GM18870 (cell line): Measurements from ENCODE around the gene TMEM109.
"Not testable (repeated sequence)": the region's sequence is repeated elsewhere in the genome, so short reads cannot be mapped to it uniquely, and the experiment has no call there.

Source experiments
- ATAC-seq: cut with Tn5 transposase; IDR thresholded peaks from one replicate; pipeline ENCODE4 v1.9.1; 2021; ENCODE audit warnings: moderate library complexity; ENCODE audit not compliant: unreplicated experiment

TMEM109 gene

GRCh38 chr11:60909680-60910280, 4.2 kb upstream of the TMEM109 start:
- ATAC-seq, result not testable (repeated sequence)

GRCh38 chr11:60910281-60910687, 3.7 kb upstream of the TMEM109 start:
- peak; percentile 34 for ATAC-seq

GRCh38 chr11:60910711-60911380, 3.1 kb upstream of the TMEM109 start:
- ATAC-seq, result no peak

- ATAC-seq, result no peak
Observed at GRCh38 chr11:60912223-60912850, 1.6 kb upstream of the TMEM109 start.

- ATAC-seq, result no peak
Observed at GRCh38 chr11:60912851-60913528, 968 bp upstream of the TMEM109 start.

- no peak for ATAC-seq
Observed at GRCh38 chr11:60914633-60915247, 782 bp downstream of the TMEM109 start.

GRCh38 chr11:60915248-60915914, 1.4 kb downstream of the TMEM109 start:
- ATAC-seq, result peak; percentile 47

- no peak for ATAC-seq
Observed at GRCh38 chr11:60916669-60917206, 2.8 kb downstream of the TMEM109 start.

- ATAC-seq, result no peak
Observed at GRCh38 chr11:60917267-60917666, 3.3 kb downstream of the TMEM109 start.

- no peak for ATAC-seq
Observed at GRCh38 chr11:60918251-60918938, 4.4 kb downstream of the TMEM109 start.

GRCh38 chr11:60918939-60919265, 4.9 kb downstream of the TMEM109 start:
- ATAC-seq, result no peak

GRCh38 chr11:60919320-60919719, 5.4 kb downstream of the TMEM109 start:
- no peak for ATAC-seq

- ATAC-seq, result no peak
Observed at GRCh38 chr11:60919956-60920355, 6.0 kb downstream of the TMEM109 start.

- ATAC-seq, result no peak
Observed at GRCh38 chr11:60921259-60921658, 7.3 kb downstream of the TMEM109 start.

GRCh38 chr11:60921777-60922335, 7.9 kb downstream of the TMEM109 start:
- ATAC-seq, result no peak

GRCh38 chr11:60922906-60923305, 8.9 kb downstream of the TMEM109 start:
- ATAC-seq, result no peak

GRCh38 chr11:60923326-60923725, 9.4 kb downstream of the TMEM109 start:
- ATAC-seq, result no peak

- ATAC-seq, result no peak
Observed at GRCh38 chr11:60923800-60924109, 9.8 kb downstream of the TMEM109 start.

GRCh38 chr11:60924110-60924905, 10.3 kb downstream of the TMEM109 start, which contains the start of gene TMEM132A:
TSS of gene TMEM132A (plus strand) at chr11:60924460. CDS start at chr11:60924634, 174 bp downstream.
- ATAC-seq, result no peak
